Endothelial cell of umbilical vein (primary cell): Measurements from ENCODE around the gene SYT17. TPM values are rescaled to one million over a fixed set of nuclear protein-coding genes. Genes with fewer than 3 reads are reported as not detected.

Experiments
- BruUV-seq: library from RNA; stranded (reverse); fragments of 400-500 nt; replicated peaks from 2 replicates; lab custom pipeline; 2021; lab: Mats Ljungman, UMichigan
- CTCF ChIA-PET: fragments of 300-600, 350-600 bp; sonication (Branson Sonifier 250); formaldehyde crosslinking; loops from one replicate; lab custom pipeline; 2021; ENCODE audit warnings: antibody characterized with exemption, inconsistent platforms; lab: Charles Lee
- POLR2A ChIA-PET: fragments of 300-600, 350-600 bp; sonication (Branson Sonifier 250); formaldehyde crosslinking; loops from one replicate; lab custom pipeline; 2021; ENCODE audit warnings: antibody characterized with exemption, inconsistent platforms; lab: Charles Lee
- DNase-seq: peaks from one replicate; pipeline ENCODE4 v3.0.0-alpha.2; 2011; ENCODE audit warnings: low read depth, low spot score
- FAIRE-seq: peaks from 2 replicates; lab custom pipeline; 2011; peaks lifted over from hg19 to GRCh38; lab: Jason Lieb, UNC
- H2AFZ ChIP-seq: 2 replicates; pipeline ENCODE4 v1.6.0; 2012; ENCODE audit warnings: low read depth, low read length, control low read depth, inconsistent platforms
- H3K27ac ChIP-seq: 2 replicates; pipeline ENCODE4 v1.5.1; 2011; ENCODE audit warnings: low read depth, mild to moderate bottlenecking, control low read depth, low read length, moderate library complexity; ENCODE audit not compliant: insufficient read depth
- H3K27me3 ChIP-seq, 2 experiments: 2 replicates each; pipeline versions ENCODE4 v1.6.0 to v1.6.1; 2011; ENCODE audit warnings: low read length in 2 of 2, mixed read lengths in 1 of 2; ENCODE audit not compliant: control insufficient read depth in 2 of 2, insufficient read depth in 2 of 2
- H3K36me3 ChIP-seq, 2 experiments: 2 replicates in 1 of 2; 3 replicates in 1 of 2; pipeline ENCODE4 v1.5.1; 2011; ENCODE audit warnings: low read length in 2 of 2, mild to moderate bottlenecking in 1 of 2, moderate library complexity in 1 of 2; ENCODE audit not compliant: control insufficient read depth in 2 of 2, insufficient read depth in 2 of 2; ENCODE audit errors: extremely low read depth in 1 of 2
- H3K4me1 ChIP-seq: 3 replicates; pipeline ENCODE4 v1.5.1; 2011; ENCODE audit warnings: mild to moderate bottlenecking, low read length; ENCODE audit not compliant: control insufficient read depth, insufficient read depth; ENCODE audit errors: extremely low read depth
- H3K4me2 ChIP-seq: 2 replicates; pipeline ENCODE4 v1.6.1; 2011; ENCODE audit warnings: low read length, control low read depth, mixed read lengths; ENCODE audit not compliant: insufficient read depth
- H3K4me3 ChIP-seq, 3 experiments: fragments of 200-600 bp in 1 of 3; sonication (generic), shearing (Covaris generic) in 1 of 3; replicated peaks in 1 of 3; 2 replicates each; pipeline ENCODE4 v1.5.1; 2011 to 2016; ENCODE audit warnings: control low read depth in 3 of 3, low read length in 3 of 3, mild to moderate bottlenecking in 2 of 3, inconsistent platforms in 1 of 3, low read depth in 1 of 3, moderate library complexity in 1 of 3; ENCODE audit not compliant: insufficient read depth in 1 of 3
- H3K79me2 ChIP-seq: 2 replicates; pipeline ENCODE4 v1.6.0; 2012; ENCODE audit warnings: low read length, inconsistent platforms; ENCODE audit not compliant: control insufficient read depth, insufficient read depth
- H3K9ac ChIP-seq: replicated peaks from 2 replicates; pipeline ENCODE3; 2011; ENCODE audit warnings: low read length, control low read depth; ENCODE audit not compliant: insufficient read depth; ENCODE audit errors: extremely low read depth
- H3K9me1 ChIP-seq: replicated peaks from 3 replicates; pipeline ENCODE4 v1.6.0; 2011; ENCODE audit warnings: mild to moderate bottlenecking, low read length; ENCODE audit not compliant: control insufficient read depth, insufficient read depth; ENCODE audit errors: extremely low read depth
- H3K9me3 ChIP-seq: replicated peaks from 2 replicates; pipeline ENCODE4 v1.5.1; 2012; ENCODE audit warnings: low read length, inconsistent platforms; ENCODE audit not compliant: control insufficient read depth, insufficient read depth
- H4K20me1 ChIP-seq: replicated peaks from 2 replicates; pipeline ENCODE3; 2011; ENCODE audit warnings: mild to moderate bottlenecking, low read length; ENCODE audit not compliant: control insufficient read depth, insufficient read depth; ENCODE audit errors: extremely low read depth
- CTCF ChIP-seq, 2 donors: IDR thresholded peaks; 1 replicate in 1 of 2; 2 replicates in 1 of 2; pipeline ENCODE4 v1.5.1; 2011; ENCODE audit warnings: low read length in 2 of 2, mild to moderate bottlenecking in 2 of 2, moderate library complexity in 2 of 2, control low read depth in 1 of 2, inconsistent platforms in 1 of 2, low read depth in 1 of 2; ENCODE audit not compliant: insufficient read depth in 1 of 2; ENCODE audit errors: extremely low read depth in 1 of 2
- GATA2 ChIP-seq: IDR thresholded peaks from 2 replicates; pipeline ENCODE4 v1.7.0; 2011; ENCODE audit warnings: low read depth, mild to moderate bottlenecking, moderate library complexity, mixed read lengths, low read length; ENCODE audit not compliant: insufficient read length, insufficient read depth
- MYC ChIP-seq: IDR thresholded peaks from one replicate; pipeline ENCODE4 v1.6.1; 2011; ENCODE audit warnings: mild to moderate bottlenecking, low read depth, low read length
- dilution Hi-C: fragments of 300-500 bp; cut with MboI; formaldehyde crosslinking; loops from one replicate; pipeline ENCODE4 v1.15.0; 2019; ENCODE audit warnings: low sequenced_read_pairs; ENCODE audit not compliant: extremely low pct_ligation_motif_present
- intact Hi-C: fragments of 100-400 bp; cut with micrococcal nuclease; formaldehyde crosslinking; loops from one replicate; pipeline ENCODE4 v1.10.0; 2022
- polyA plus RNA-seq, 4 experiments: library from polyadenylated mRNA; depleted of rRNA in 3 of 4; stranded (reverse) in 3 of 4; unstranded in 1 of 4; fragments of >200 nt; gene quantifications; 2 replicates each; pipeline versions ENCODE4 v1.2.1 to v1.2.3, GENCODE V29; 2011 to 2012; ENCODE audit warnings: missing spikeins in 1 of 4
- total RNA-seq: library from RNA; stranded (reverse); gene quantifications from 2 replicates; pipeline ENCODE4 v1.2.3, GENCODE V29; 2021

The SYT17 gene
- total and polyA plus RNA-seq, 2 donors (not counting 3 experiments of a cell fraction or from before 2014, with no cell fraction given) = 1.9 to 4.2 TPM

GRCh38 chr16:19177111-19177739, 9.2 kb downstream of the SYT17 start:
- DNase-seq = no peak
- H3K9me3 ChIP-seq = no peaks in the 10 kb centered on the region
- peaks cover 0 to 6% of the 10 kb centered on the region in 2 experiments for H3K27me3 ChIP-seq
- intact Hi-C loops (no loop called here), dilution Hi-C loops (no loop called here)
- no peak overlapping the region for H2AFZ ChIP-seq
- no peaks in the 10 kb centered on the region for H3K79me2 ChIP-seq
- ChIA-PET CTCF (interaction anchor here (1.3 to 8.7 kb wide), 4 partner anchors 10 to 92 kb away, joined by 3 to 244 read pairs (median 11); no protein-coding TSS in a partner anchor), POLR2A (no interaction called here)
- no peaks in the 10 kb centered on the region for H3K36me3 ChIP-seq
- no TSS peak for BruUV-seq
- H3K9me1 ChIP-seq = no peaks in the 10 kb centered on the region
- no peaks in the 10 kb centered on the region for H3K4me1 ChIP-seq
- no peak overlapping the region for H3K27ac ChIP-seq
- TF ChIP-seq GATA2 = no peak
- no peak for FAIRE-seq
- H4K20me1 ChIP-seq = no peaks in the 10 kb centered on the region
- no peak overlapping the region for H3K4me3 ChIP-seq
- no peak overlapping the region for H3K9ac ChIP-seq
- H3K4me2 ChIP-seq = no peak overlapping the region

- no peaks in the 10 kb centered on the region for H4K20me1 ChIP-seq
- intact Hi-C loops = loop anchor here (1.0 to 5.0 kb wide), 4 partner anchors 13 to 198 kb away; partner anchors contain the start of genes ITPRIPL2 and TMC7
- no peaks in the 10 kb centered on the region for H3K9me3 ChIP-seq
- DNase-seq (peak; percentile 63), FAIRE-seq (peak; percentile 12)
- H3K9ac ChIP-seq = no peak overlapping the region
- H3K36me3 ChIP-seq = no peaks in the 10 kb centered on the region
- H3K4me2 ChIP-seq = no peak overlapping the region
- H3K79me2 ChIP-seq = no peaks in the 10 kb centered on the region
- H3K4me1 ChIP-seq = peaks cover 2% of the 10 kb centered on the region
- no TSS peak for BruUV-seq
- ChIA-PET POLR2A (no interaction called here), CTCF (interaction anchor here (0.5 to 8.7 kb wide), 37 partner anchors 9 to 1206 kb away, joined by 3 to 244 read pairs (median 5); partner anchors contain the start of genes ITPRIPL2, SYT17, TMC7 and VPS35L)
- H3K4me3 ChIP-seq = no peak overlapping the region
- H3K27ac ChIP-seq = no peak overlapping the region
- H2AFZ ChIP-seq = no peak overlapping the region
- dilution Hi-C loops = no loop called here
- TF ChIP-seq MYC (no peak), CTCF (IDR thresholded peaks at IDR 0.05; ENCODE audit: extremely low read depth in 1 of 2, insufficient read depth in 1 of 2, low read depth in 1 of 2, low read length in 2 of 2) (peak; percentile 73 to 87)
- no peaks in the 10 kb centered on the region for H3K9me1 ChIP-seq
- H3K27me3 ChIP-seq = peaks cover 0 to 6% of the 10 kb centered on the region in 2 experiments
Observed at GRCh38 chr16:19179546-19180490, 11.8 kb downstream of the SYT17 start.
